Measurements from ENCODE around the gene FOXB2.
A peak's percentile ranks its signal among the peaks of the same experiment; 100 is the strongest.
"Not testable (repeated sequence)": the region's sequence is repeated elsewhere in the genome, so short reads cannot be mapped to it uniquely, and the experiment has no call there.

FOXB2 gene
- 0 to 0.09 (median 0) reads per million in 4 experiments for total RNA-seq

- no peak for DNase-seq
These were observed at the start of gene FOXB2 for GRCh38 chr9:77019236-77019925. Gene FOXB2 (plus strand): TSS chr9:77019655. CDS start chr9:77019655, 0 bp downstream.

DNA sequence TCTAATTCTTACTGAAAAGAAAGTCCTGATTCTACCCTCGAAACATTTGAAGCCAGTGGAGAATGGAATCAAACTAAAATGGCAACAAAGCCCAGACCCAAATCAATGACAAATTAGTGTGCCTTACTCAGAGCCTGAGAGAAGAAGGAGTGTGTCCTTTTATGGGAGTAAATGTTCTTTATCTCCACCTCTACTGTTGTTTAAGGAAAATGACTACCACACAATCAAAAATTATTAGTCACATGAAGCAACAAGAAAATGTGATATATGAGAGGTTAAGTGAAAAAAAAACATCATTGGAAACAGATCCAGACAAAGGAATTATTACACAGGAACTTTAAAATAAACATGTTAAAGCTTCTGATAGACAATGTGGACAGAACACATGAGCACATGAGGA lies 49.7 kb upstream of the FOXB2 start:
- no peak for DNase-seq

GRCh38 chr9:76978831-76979230 lies 40.6 kb upstream of the FOXB2 start:
- not testable (repeated sequence) for DNase-seq

GRCh38 chr9:76980566-76980965 lies 38.9 kb upstream of the FOXB2 start:
- no peak for DNase-seq

DNA sequence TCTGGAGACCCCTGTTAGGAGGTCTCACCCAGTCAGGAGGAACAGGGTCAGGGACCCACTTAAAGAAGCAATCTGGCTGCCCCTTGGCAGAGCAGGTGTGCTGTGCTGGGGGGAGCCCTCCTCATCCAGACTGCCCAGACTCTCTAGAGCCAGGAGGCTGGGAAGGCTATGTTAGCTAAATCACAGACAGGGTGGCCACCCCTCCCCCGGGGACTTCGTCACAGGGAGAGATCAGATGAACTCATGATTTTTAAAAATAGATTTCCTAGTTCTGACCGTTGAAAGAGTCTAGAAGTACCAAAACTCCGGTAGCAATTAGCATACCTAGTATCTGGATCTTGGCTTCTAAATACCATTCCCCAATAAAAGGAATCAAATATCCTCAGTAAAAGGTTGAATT lies 35.0 kb upstream of the FOXB2 start:
- DNase-seq = no peak

DNA sequence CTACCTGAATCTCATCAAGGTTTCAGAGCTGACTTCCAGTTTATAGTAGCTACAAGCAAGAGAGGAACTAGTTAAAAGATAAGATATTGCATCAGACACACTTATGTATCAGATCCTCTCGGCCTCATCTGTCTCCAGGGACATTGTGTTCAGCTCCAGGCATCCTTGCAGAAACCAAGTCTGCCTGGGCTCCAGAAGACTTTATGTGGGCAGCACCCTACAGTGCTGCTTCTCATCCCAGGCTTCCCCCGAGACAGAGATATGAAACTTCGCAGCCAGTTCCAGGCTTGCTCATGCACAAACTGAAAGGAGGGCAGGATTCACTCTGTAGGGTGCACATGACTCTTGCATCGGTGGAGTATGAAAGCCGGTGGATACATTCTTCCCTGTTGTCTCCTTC lies 33.9 kb upstream of the FOXB2 start:
- DNase-seq = no peak

- DNase-seq = no peak
These were observed 31.8 kb upstream of the FOXB2 start for GRCh38 chr9:76987594-76988200.

DNA sequence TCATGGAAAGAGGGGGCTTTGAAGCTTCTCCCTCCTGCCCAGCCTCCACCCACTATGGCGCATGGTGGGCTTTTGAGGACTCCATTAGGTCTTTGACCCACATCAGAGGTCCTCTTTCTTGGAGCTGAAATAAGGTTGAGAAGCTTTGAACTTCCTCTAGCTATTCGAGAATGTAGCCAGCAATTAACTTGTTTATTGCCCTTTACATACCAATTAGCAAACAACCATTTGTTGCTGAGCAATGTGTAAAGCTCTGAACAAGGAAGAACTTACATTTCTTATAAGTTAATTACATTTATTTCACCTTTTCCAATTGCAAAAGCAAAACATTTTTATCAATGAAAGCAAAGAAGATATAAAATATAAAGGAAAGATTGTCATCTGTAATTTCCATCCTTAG lies 30.5 kb upstream of the FOXB2 start:
- no peak for DNase-seq

DNA sequence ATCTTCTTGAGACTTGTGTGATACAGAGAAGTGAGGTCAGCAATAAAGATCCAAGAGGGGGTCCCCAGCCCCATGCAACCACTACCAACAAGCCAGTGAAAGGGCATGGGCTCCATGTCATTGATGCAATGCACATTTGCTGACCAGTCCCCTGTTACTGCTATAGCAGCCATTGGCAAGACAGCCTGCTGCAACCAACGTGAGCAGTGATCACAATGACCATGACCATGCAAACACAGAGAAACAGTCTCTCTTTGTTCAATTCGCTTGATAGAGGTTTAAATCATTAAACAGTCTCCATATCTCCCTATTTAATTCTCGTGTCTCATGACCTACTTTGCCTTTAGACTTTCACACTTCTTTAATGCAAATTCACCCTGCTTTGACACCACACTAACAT lies 30.0 kb upstream of the FOXB2 start:
- no peak for DNase-seq

DNA sequence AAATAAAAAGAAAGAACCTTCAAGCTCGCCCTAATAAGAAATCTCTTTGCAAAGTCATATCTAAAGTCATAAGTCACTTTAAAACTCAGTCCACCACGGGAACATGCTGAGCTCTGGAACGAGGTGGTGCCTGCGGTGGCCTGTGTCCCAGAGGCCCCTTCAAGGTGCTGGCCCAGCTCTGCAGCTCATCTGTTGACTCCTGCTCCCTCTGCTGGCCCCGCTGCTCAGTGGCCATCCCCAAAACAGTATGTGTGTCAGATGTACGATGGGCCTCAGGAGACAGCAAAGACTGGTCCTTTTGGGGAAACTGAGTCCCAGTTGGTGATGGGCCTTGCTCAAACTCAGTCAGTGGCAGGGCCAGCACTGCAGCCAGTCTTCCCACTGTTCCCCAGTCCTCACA lies 22.8 kb upstream of the FOXB2 start:
- DNase-seq = no peak

DNA sequence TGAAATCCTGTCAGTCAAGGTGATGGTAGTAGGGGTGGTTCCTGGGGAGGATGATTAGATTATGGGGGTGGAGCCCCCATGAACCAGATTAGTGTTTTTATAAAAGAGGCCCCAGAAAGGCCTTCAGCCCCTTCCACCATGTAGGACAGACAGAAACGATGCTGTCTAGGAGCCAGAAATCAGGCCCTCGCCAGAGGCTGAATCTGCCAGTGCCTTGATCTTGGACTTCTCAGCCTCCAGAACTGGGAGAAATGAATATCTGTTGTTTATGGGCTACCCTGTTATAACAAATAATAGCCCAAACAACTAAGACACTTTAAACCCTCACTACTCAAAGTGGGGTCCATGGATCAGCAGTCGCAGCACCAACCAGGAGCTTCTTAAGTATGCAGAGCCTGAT lies 20.2 kb upstream of the FOXB2 start:
- DNase-seq = no peak

- DNase-seq = no peak
These were observed 19.1 kb upstream of the FOXB2 start for GRCh38 chr9:77000330-77000729.

GRCh38 chr9:77003366-77003765 lies 16.1 kb upstream of the FOXB2 start:
- DNase-seq = no peak

DNA sequence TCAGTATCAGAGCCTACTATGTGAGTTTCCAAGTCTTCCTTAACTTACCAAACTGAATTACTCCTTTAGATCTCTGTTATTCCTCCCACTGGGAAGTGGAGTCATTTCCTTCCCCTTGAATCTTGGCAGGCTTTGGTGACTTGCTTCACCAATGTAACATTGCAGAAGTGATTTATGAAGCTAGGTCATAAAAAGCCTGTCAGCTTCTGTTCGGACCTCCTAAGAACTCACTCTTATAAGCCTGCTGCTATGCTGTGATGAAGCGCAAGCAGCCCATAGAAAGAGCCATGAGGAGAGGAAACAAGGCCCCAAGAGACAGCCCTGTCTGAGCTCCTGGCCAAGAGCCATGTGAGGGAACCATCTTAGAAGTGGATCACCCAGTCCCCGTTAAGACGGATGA lies 14.2 kb upstream of the FOXB2 start:
- DNase-seq = no peak

GRCh38 chr9:77010527-77010926 lies 8.9 kb upstream of the FOXB2 start:
- DNase-seq = no peak

DNA sequence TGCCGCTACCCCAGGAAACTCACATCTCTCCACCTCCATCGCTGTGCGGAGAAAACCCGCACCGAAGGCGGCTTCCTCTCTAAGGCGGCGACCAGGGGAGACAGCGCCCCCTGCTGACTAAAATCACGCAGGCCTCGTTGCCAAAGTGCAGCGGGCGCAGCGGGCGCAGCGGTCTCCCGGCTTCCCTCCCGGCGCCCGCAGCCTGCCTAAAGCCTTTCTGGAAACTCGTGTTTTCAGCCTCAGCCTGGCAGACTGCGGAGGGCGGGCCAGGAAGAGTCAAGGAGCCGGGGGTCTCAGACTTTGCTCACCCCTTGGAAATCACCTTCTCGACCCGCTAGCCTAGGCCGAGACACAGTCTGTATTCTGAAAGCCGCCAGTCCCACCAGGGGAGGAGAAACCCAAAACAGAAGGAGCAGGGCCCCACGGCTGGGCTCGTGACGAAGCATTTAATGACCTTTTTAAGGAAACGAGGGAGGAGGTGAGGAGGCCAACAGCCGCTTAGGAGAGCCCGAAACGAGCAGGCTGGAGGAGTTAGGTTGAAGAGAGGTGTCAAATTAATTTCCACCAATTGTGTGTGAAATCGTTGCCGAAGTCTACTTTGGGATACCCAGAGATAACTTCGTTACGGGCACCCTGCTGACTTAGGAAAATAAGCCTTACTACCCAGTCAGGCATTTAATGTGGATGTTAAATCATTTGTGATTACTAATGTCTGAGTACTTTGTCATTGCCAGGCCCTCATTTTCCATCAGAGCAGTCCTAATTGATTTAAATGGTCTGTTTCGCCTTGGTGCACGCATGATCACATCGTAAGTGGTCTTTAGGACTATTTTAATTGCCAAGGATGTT lies 7.3 kb upstream of the FOXB2 start:
- DNase-seq = peak; percentile 15

- DNase-seq = no peak
These were observed 6.1 kb upstream of the FOXB2 start for GRCh38 chr9:77013206-77013931.

DNA sequence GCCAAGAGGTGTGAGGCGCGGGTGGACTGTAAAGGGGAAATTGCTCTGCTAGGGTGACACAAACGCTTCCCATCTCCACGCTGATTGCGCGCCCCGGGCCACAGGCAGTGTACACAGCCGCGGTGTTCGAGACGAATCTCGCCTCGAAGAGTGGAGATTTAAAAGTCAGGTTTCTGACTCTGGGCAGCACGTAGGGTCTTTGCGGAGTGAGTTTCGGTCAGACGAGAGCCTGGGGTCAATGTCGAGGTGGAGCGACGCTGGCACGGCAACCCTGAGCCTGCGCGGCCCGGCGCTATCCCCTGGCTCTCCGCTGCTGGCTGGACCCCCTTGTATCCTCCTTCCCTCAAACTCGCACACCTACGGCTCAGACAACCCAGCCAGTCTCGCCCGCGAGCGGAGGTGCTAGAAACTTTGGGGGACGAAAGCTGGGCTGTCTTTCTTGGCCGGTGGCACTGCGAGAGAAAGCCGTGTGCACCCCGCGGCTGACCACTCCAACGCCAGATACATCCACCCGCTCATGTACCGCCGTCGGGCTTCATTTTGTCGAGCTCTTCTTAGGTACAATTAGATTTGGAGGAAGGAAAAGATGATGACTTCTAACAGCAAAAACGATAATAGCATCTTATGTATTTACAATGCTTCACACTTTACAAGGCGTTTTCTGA lies 5.4 kb upstream of the FOXB2 start:
- no peak for DNase-seq

GRCh38 chr9:77014597-77015263 lies 4.7 kb upstream of the FOXB2 start:
- no peak for DNase-seq

- DNase-seq = no peak
These were observed 4.0 kb upstream of the FOXB2 start for GRCh38 chr9:77015327-77016048.

GRCh38 chr9:77016121-77016525 lies 3.3 kb upstream of the FOXB2 start:
- no peak for DNase-seq
